PFSK-1 (cell line): Measurements from ENCODE around the gene ADGRB3.

Experiments used
- FOXP2 ChIP-seq: optimal IDR thresholded peaks from 2 replicates; pipeline ENCODE3; 2011; ENCODE audit warnings: borderline replicate concordance, control low read depth, inconsistent platforms; ENCODE audit not compliant: insufficient read depth; ENCODE audit errors: extremely low read length, extremely low read depth
- POLR2AphosphoS5 ChIP-seq: IDR thresholded peaks from 2 replicates; pipeline ENCODE4 v1.6.1; 2012; ENCODE audit warnings: low read depth, mild to moderate bottlenecking, control low read depth, low read length, moderate library complexity
- SIN3A ChIP-seq: IDR thresholded peaks from 2 replicates; pipeline ENCODE4 v1.6.1; 2012; ENCODE audit warnings: mild to moderate bottlenecking, low read length, moderate library complexity, borderline replicate concordance; ENCODE audit not compliant: insufficient read depth
- TAF1 ChIP-seq: IDR thresholded peaks from 2 replicates; pipeline ENCODE4 v1.6.1; 2012; ENCODE audit warnings: low read length, control low read depth, borderline replicate concordance; ENCODE audit not compliant: insufficient read depth
- TF ChIP-seq, protein P1 (sequence below), 2 experiments: IDR thresholded peaks; 2 replicates each; pipeline versions ENCODE4 v1.6.1 to v1.8.0; 2011 to 2012; ENCODE audit warnings: low read depth in 2 of 2, low read length in 2 of 2, control low read depth in 1 of 2, inconsistent platforms in 1 of 2, mild to moderate bottlenecking in 1 of 2, moderate library complexity in 1 of 2; ENCODE audit not compliant: insufficient read depth in 1 of 2

ADGRB3 gene

DNA sequence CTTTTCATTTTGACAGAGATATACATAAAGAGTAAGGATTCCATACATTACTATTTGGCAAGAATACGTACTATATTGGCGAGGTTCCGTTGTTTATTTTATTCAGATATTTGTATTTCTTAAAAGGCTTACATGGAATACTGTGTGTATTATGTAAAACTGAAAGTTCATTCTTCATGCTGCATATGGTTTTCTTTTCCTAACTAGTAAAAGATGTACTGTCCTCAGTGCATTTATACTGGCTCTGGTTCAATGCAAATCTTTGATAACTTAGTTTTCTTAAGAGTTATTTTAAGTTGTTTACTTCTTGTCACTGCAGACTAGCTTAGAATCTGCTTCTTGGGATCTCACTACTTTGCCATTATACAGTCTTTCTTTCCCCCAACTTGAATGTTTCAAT lies 42.0 kb downstream of the ADGRB3 start:
- TF ChIP-seq, protein P1, sequence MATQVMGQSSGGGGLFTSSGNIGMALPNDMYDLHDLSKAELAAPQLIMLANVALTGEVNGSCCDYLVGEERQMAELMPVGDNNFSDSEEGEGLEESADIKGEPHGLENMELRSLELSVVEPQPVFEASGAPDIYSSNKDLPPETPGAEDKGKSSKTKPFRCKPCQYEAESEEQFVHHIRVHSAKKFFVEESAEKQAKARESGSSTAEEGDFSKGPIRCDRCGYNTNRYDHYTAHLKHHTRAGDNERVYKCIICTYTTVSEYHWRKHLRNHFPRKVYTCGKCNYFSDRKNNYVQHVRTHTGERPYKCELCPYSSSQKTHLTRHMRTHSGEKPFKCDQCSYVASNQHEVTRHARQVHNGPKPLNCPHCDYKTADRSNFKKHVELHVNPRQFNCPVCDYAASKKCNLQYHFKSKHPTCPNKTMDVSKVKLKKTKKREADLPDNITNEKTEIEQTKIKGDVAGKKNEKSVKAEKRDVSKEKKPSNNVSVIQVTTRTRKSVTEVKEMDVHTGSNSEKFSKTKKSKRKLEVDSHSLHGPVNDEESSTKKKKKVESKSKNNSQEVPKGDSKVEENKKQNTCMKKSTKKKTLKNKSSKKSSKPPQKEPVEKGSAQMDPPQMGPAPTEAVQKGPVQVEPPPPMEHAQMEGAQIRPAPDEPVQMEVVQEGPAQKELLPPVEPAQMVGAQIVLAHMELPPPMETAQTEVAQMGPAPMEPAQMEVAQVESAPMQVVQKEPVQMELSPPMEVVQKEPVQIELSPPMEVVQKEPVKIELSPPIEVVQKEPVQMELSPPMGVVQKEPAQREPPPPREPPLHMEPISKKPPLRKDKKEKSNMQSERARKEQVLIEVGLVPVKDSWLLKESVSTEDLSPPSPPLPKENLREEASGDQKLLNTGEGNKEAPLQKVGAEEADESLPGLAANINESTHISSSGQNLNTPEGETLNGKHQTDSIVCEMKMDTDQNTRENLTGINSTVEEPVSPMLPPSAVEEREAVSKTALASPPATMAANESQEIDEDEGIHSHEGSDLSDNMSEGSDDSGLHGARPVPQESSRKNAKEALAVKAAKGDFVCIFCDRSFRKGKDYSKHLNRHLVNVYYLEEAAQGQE (IDR thresholded peaks at IDR 0.05; ENCODE audit: insufficient read depth in 1 of 2, low read depth in 2 of 2, low read length in 2 of 2) = no peak
- no peak for TF ChIP-seq FOXP2
- TF ChIP-seq POLR2AphosphoS5 = no peak
- no peak for TF ChIP-seq TAF1
- no peak for TF ChIP-seq SIN3A

DNA sequence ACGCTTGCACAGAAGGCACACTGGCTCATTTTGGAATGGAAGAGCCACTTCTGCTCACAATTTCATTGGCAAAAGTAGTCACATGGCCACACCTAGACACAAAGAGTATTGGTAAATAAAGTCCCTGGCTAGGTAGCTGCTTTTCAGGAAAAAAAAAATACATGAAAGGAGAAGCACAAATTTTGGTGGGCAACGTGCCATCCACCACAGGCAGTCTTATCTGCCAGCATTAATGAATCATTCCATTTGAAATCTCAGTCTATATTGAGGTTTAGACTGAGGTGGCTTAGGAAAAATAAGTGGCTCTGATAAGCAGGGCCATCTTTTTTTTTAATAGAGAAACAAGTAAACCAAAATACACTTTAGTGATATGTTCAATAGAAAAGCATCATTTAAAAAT lies 44.3 kb downstream of the ADGRB3 start:
- TF ChIP-seq SIN3A = no peak
- no peak for TF ChIP-seq FOXP2
- TF ChIP-seq POLR2AphosphoS5 = no peak
- TF ChIP-seq, protein P1 (IDR thresholded peaks at IDR 0.05; ENCODE audit: insufficient read depth in 1 of 2, low read depth in 2 of 2, low read length in 2 of 2) = no peak
- TF ChIP-seq TAF1 = no peak

DNA sequence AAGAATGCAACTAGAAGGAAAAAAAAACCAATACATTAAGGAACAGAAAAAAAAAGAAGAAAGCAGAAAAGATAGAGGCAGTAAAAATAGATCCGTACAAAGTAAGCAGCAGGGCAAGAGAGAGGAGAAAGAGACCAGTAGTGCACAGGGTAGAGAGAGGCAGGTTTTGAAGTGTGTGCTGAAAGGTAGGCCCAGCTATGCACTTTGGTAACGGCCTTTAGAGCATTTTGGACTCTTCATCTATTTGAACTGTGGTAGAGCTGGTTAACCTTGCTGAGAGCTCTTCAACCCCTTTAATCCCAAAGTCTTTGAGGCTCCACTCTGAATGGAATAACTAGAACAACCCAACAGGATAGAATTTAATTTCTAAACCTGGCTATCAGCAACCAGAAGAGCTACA lies 45.2 kb downstream of the ADGRB3 start:
- TF ChIP-seq FOXP2 (no peak), POLR2AphosphoS5 (no peak), TAF1 (no peak), SIN3A (no peak)
- TF ChIP-seq, protein P1 (IDR thresholded peaks at IDR 0.05; ENCODE audit: insufficient read depth in 1 of 2, low read depth in 2 of 2, low read length in 2 of 2) = no peak

DNA sequence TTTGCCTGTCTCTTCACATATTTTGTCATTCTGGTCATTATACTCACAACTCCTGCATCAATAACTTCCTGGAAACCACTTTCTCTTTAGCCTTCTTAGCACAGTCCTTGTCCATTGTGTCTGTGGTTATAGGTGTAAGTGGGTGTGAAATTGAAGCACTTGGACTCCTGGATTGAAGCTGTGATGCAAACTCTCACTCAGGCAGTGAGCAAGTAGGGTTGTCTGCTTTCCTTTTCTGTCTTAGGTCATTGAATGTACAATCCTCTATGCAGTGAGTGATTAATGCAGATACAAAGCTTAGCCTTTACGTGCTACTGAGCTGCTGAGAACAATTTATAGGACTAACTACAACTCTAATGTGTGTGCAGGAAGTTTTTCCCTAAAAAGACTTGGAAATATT lies 54.8 kb downstream of the ADGRB3 start:
- TF ChIP-seq, protein P1 (IDR thresholded peaks at IDR 0.05; ENCODE audit: insufficient read depth in 1 of 2, low read depth in 2 of 2, low read length in 2 of 2) = no peak
- TF ChIP-seq FOXP2 = no peak
- TF ChIP-seq SIN3A = no peak
- TF ChIP-seq POLR2AphosphoS5 = no peak
- TF ChIP-seq TAF1 = no peak

DNA sequence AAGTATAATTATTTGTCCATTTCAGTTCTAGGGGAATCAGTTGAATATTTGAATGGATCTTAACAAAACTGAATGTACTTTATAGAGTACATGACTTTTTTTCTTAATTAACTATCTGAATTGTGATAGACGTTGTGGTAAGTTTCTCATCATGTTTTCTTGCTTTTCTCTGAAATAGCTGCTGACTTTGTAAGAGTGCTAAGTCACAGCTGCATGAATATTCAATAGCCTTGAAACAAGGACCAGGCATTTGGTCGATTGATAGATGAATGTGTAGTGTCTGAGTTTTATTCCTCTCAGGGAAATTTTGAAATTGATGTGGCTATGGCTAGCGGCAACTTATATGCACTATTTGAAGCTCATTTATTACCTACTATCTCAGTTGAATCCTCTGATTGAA lies 56.0 kb downstream of the ADGRB3 start:
- TF ChIP-seq POLR2AphosphoS5 = no peak
- no peak for TF ChIP-seq FOXP2
- no peak for TF ChIP-seq SIN3A
- TF ChIP-seq, protein P1 (IDR thresholded peaks at IDR 0.05; ENCODE audit: insufficient read depth in 1 of 2, low read depth in 2 of 2, low read length in 2 of 2) = no peak
- TF ChIP-seq TAF1 = no peak
